HEK293 (cell line): ENCODE results near the gene XPOT.

Experiments used
- EGR2 ChIP-seq: fragments of 450-650 bp; formaldehyde crosslinking; IDR thresholded peaks from 2 replicates; pipeline ENCODE4 v1.5.1; 2016; ENCODE audit warnings: low read depth, missing biosample characterization, missing genetic modification characterization
- IKZF3 ChIP-seq: fragments of 450-650 bp; IDR thresholded peaks from 2 replicates; pipeline ENCODE4 v1.5.0; 2018; ENCODE audit warnings: missing biosample characterization, mild to moderate bottlenecking, missing genetic modification characterization, moderate library complexity
- KLF16 ChIP-seq: fragments of 450-650 bp; formaldehyde crosslinking; IDR thresholded peaks from 2 replicates; pipeline ENCODE4 v1.5.1; 2017; ENCODE audit warnings: missing biosample characterization, missing genetic modification characterization
- MEIS1 ChIP-seq: sonication (generic); formaldehyde crosslinking; IDR thresholded peaks from 2 replicates; pipeline ENCODE4 v1.8.1; 2022; ENCODE audit warnings: missing genetic modification reagents, mild to moderate bottlenecking, borderline replicate concordance
- SP2 ChIP-seq: fragments of 450-650 bp; formaldehyde crosslinking; IDR thresholded peaks from 2 replicates; pipeline ENCODE4 v1.5.1; 2016; ENCODE audit warnings: missing biosample characterization, missing genetic modification characterization
- ZBTB21 ChIP-seq: fragments of 450-650 bp; formaldehyde crosslinking; IDR thresholded peaks from 2 replicates; pipeline ENCODE4 v1.5.1; 2017; ENCODE audit warnings: missing biosample characterization, missing genetic modification characterization
- ZFHX2 ChIP-seq: fragments of 450-650 bp; formaldehyde crosslinking; conservative IDR thresholded peaks from 2 replicates; pipeline ENCODE4 v1.5.1; 2016; ENCODE audit warnings: missing biosample characterization, missing genetic modification characterization
- ZFP3 ChIP-seq: fragments of 450-650 bp; formaldehyde crosslinking; IDR thresholded peaks from 2 replicates; pipeline ENCODE4 v1.5.1; 2016; ENCODE audit warnings: low read depth, missing biosample characterization, missing genetic modification characterization
- ZNF175 ChIP-seq: fragments of 450-650 bp; formaldehyde crosslinking; IDR thresholded peaks from 2 replicates; pipeline ENCODE4 v1.5.1; 2016; ENCODE audit warnings: missing biosample characterization, missing genetic modification characterization
- ZNF221 ChIP-seq: fragments of 450-650 bp; formaldehyde crosslinking; IDR thresholded peaks from 2 replicates; pipeline ENCODE4 v1.5.1; 2017; ENCODE audit warnings: missing biosample characterization, missing genetic modification characterization, borderline replicate concordance
- ZNF239 ChIP-seq: fragments of 450-650 bp; formaldehyde crosslinking; IDR thresholded peaks from 2 replicates; pipeline ENCODE4 v1.5.1; 2016; ENCODE audit warnings: missing biosample characterization, missing genetic modification characterization
- ZNF274 ChIP-seq, 2 experiments: fragments of 200-500 bp in 1 of 2; fragments of 450-650 bp in 1 of 2; sonication (Bioruptor generic) in 1 of 2; formaldehyde crosslinking in 1 of 2; IDR thresholded peaks; 2 replicates each; pipeline versions ENCODE4 v1.5.1 to v1.6.1; 2014 to 2016; ENCODE audit warnings: borderline replicate concordance in 1 of 2, inconsistent platforms in 1 of 2, low read length in 1 of 2, missing biosample characterization in 1 of 2, missing genetic modification characterization in 1 of 2
- ZNF302 ChIP-seq: fragments of 450-650 bp; formaldehyde crosslinking; IDR thresholded peaks from 2 replicates; pipeline ENCODE4 v1.5.1; 2016; ENCODE audit warnings: missing biosample characterization, missing genetic modification characterization, low read depth
- ZNF341 ChIP-seq: fragments of 450-650 bp; formaldehyde crosslinking; IDR thresholded peaks from 2 replicates; pipeline ENCODE4; 2016; ENCODE audit warnings: low read depth, missing biosample characterization, missing genetic modification characterization
- ZNF394 ChIP-seq: fragments of 450-650 bp; formaldehyde crosslinking; IDR thresholded peaks from 2 replicates; pipeline ENCODE4 v1.5.1; 2016; ENCODE audit warnings: missing biosample characterization, missing genetic modification characterization, mild to moderate bottlenecking, moderate library complexity, borderline replicate concordance
- ZNF521 ChIP-seq: fragments of 450-650 bp; formaldehyde crosslinking; IDR thresholded peaks from 2 replicates; pipeline ENCODE4 v1.5.1; 2017; ENCODE audit warnings: missing biosample characterization, mild to moderate bottlenecking, missing genetic modification characterization
- ZNF558 ChIP-seq: fragments of 450-650 bp; formaldehyde crosslinking; IDR thresholded peaks from 2 replicates; pipeline ENCODE4 v1.5.1; 2016; ENCODE audit warnings: missing biosample characterization, missing genetic modification characterization
- ZNF670 ChIP-seq: fragments of 450-650 bp; formaldehyde crosslinking; IDR thresholded peaks from 2 replicates; pipeline ENCODE4 v1.5.1; 2016; ENCODE audit warnings: missing biosample characterization, missing genetic modification characterization, low read depth
- ZNF707 ChIP-seq: fragments of 450-650 bp; formaldehyde crosslinking; IDR thresholded peaks from 2 replicates; pipeline ENCODE4 v1.5.1; 2016; ENCODE audit warnings: missing biosample characterization, missing genetic modification characterization
- ZNF792 ChIP-seq: fragments of 450-650 bp; formaldehyde crosslinking; IDR thresholded peaks from 2 replicates; pipeline ENCODE4 v1.5.1; 2016; ENCODE audit warnings: missing biosample characterization, missing genetic modification characterization
- ZNF830 ChIP-seq: fragments of 450-650 bp; IDR thresholded peaks from 2 replicates; pipeline ENCODE4 v1.5.0; 2018; ENCODE audit warnings: missing biosample characterization, missing genetic modification characterization, low read depth, mild to moderate bottlenecking, moderate library complexity
- TF ChIP-seq, protein P1 (sequence below): fragments of 450-650 bp; formaldehyde crosslinking; IDR thresholded peaks from 2 replicates; pipeline ENCODE4; 2016; ENCODE audit warnings: missing biosample characterization, missing genetic modification characterization
- TF ChIP-seq, protein P2 (sequence below): sonication (generic); formaldehyde crosslinking; IDR thresholded peaks from 2 replicates; pipeline ENCODE4 v1.8.1; 2022; ENCODE audit warnings: mild to moderate bottlenecking, moderate library complexity, missing genetic modification reagents
- TF ChIP-seq, protein P3 (sequence below): fragments of 450-650 bp; formaldehyde crosslinking; IDR thresholded peaks from 2 replicates; pipeline ENCODE4 v1.5.1; 2016; ENCODE audit warnings: missing biosample characterization, missing genetic modification characterization
- TF ChIP-seq, protein P4 (sequence below): fragments of 450-650 bp; formaldehyde crosslinking; IDR thresholded peaks from 2 replicates; pipeline ENCODE4 v1.5.1; 2016; ENCODE audit warnings: missing biosample characterization, missing genetic modification characterization
- TF ChIP-seq, protein P5 (sequence below): fragments of 450-650 bp; formaldehyde crosslinking; IDR thresholded peaks from 2 replicates; pipeline ENCODE4 v1.5.1; 2016; ENCODE audit warnings: missing biosample characterization, missing genetic modification characterization
- TF ChIP-seq, protein P6 (sequence below): fragments of 450-650 bp; formaldehyde crosslinking; IDR thresholded peaks from 2 replicates; pipeline ENCODE4 v1.5.1; 2016; ENCODE audit warnings: missing biosample characterization, missing genetic modification characterization
- TF ChIP-seq, protein P7 (sequence below): fragments of 450-650 bp; formaldehyde crosslinking; IDR thresholded peaks from 2 replicates; pipeline ENCODE4 v1.5.1; 2016; ENCODE audit warnings: missing biosample characterization, missing genetic modification characterization
- TF ChIP-seq, protein P8 (sequence below): fragments of 450-650 bp; IDR thresholded peaks from 2 replicates; pipeline ENCODE4 v1.5.1; 2018; ENCODE audit warnings: missing biosample characterization, mild to moderate bottlenecking, missing genetic modification characterization

The XPOT gene

DNA sequence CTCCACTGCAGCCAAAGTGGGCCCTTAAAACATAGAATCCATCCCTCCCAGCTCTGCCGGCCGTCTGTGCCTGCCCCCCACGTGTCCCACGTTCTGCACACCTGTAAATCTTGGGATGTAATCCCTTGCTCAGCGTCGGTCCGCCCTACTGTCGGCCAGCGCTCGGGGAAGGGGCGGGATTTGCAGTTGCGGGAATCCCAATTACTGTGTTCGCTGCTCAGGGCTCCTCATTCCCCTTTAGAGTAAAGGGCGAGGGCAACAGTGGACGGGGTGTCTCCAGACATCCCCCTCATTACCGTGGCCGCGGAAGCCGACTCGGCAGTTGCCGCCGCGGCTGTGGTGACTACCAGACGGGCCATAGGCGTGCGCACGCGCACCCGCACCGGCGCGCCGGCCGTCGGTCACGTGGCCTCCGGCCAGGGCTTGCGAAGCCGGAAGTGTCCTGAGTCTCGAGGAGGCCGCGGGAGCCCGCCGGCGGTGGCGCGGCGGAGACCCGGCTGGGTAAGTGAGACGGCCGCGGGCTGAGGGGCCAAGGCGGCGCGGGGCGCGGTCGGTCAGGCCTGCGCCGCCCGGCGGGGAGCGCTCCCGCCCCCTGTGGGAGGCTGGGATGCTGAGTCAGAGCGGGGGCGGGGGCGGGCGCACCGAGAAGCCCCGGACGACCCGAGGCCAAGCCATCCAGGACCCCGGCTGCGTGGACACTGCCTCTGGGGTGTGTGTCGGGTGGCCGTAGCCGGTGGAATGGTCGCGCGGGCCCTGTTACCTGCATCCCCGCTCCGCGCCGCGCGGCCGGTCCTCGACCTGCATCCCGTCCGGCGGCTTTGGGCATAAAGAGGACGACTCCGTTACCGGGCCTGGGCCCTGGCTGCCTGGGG lies 47.7 kb downstream of the XPOT start, which contains the start of gene TBK1 (continued):
- TF ChIP-seq ZNF792 (tag by site-specific recombination) (no peak), ZNF521 (tag by site-specific recombination) (no peak), ZNF558 (no peak), IKZF3 (tag by site-specific recombination) (peak; percentile 50; the same call in 1 of the 2 replicates), ZNF341 (tag by site-specific recombination) (peak; percentile 51; the same call in 1 of the 2 replicates), ZFHX2 (tag by site-specific recombination) (peak; percentile 83), ZNF670 (tag by site-specific recombination) (no peak), ZNF707 (no peak), EGR2 (tag by site-specific recombination) (0 out of 2 replicates have a peak, but pooled peaks have one; percentile 6), ZNF274 (IDR thresholded peaks at IDR 0.05; ENCODE audit: low read length) (no peak), ZNF274 (tag by site-specific recombination; IDR thresholded peaks at IDR 0.05; ENCODE audit: borderline replicate concordance) (no peak), ZNF239 (tag by site-specific recombination) (no peak), ZNF175 (no peak), MEIS1 (CRISPR knock-in tag) (no peak), ZNF221 (tag by site-specific recombination) (no peak), ZNF830 (tag by site-specific recombination) (no peak), ZBTB21 (no peak), ZNF394 (tag by site-specific recombination) (no peak), SP2 (tag by site-specific recombination) (peak; percentile 69), ZFP3 (no peak), KLF16 (tag by site-specific recombination) (peak; percentile 51), ZNF302 (tag by site-specific recombination) (no peak)
- TF ChIP-seq, protein P1, sequence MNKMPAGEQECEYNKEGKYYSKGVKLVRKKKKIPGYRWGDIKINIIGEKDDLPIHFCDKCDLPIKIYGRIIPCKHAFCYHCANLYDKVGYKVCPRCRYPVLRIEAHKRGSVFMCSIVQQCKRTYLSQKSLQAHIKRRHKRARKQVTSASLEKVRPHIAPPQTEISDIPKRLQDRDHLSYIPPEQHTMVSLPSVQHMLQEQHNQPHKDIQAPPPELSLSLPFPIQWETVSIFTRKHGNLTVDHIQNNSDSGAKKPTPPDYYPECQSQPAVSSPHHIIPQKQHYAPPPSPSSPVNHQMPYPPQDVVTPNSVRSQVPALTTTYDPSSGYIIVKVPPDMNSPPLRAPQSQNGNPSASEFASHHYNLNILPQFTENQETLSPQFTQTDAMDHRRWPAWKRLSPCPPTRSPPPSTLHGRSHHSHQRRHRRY (tag by site-specific recombination), result no peak
- TF ChIP-seq, protein P2, sequence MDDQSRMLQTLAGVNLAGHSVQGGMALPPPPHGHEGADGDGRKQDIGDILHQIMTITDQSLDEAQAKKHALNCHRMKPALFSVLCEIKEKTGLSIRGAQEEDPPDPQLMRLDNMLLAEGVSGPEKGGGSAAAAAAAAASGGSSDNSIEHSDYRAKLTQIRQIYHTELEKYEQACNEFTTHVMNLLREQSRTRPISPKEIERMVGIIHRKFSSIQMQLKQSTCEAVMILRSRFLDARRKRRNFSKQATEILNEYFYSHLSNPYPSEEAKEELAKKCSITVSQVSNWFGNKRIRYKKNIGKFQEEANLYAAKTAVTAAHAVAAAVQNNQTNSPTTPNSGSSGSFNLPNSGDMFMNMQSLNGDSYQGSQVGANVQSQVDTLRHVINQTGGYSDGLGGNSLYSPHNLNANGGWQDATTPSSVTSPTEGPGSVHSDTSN (CRISPR knock-in tag), result peak; percentile 29; the same call in 1 of the 2 replicates
- TF ChIP-seq, protein P3, sequence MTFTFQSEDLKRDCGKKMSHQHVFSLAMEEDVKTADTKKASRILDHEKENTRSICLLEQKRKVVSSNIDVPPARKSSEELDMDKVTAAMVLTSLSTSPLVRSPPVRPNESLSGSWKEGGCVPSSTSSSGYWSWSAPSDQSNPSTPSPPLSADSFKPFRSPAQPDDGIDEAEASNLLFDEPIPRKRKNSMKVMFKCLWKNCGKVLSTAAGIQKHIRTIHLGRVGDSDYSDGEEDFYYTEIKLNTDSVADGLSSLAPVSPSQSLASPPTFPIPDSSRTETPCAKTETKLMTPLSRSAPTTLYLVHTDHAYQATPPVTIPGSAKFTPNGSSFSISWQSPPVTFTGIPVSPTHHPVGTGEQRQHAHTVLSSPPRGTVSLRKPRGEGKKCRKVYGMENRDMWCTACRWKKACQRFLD (tag by site-specific recombination), result no peak
- TF ChIP-seq, protein P4, sequence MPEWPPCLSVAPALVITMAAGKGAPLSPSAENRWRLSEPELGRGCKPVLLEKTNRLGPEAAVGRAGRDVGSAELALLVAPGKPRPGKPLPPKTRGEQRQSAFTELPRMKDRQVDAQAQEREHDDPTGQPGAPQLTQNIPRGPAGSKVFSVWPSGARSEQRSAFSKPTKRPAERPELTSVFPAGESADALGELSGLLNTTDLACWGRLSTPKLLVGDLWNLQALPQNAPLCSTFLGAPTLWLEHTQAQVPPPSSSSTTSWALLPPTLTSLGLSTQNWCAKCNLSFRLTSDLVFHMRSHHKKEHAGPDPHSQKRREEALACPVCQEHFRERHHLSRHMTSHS, result no peak
- TF ChIP-seq, protein P5, sequence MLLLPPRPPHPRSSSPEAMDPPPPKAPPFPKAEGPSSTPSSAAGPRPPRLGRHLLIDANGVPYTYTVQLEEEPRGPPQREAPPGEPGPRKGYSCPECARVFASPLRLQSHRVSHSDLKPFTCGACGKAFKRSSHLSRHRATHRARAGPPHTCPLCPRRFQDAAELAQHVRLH (tag by site-specific recombination), result no peak
- TF ChIP-seq, protein P6, sequence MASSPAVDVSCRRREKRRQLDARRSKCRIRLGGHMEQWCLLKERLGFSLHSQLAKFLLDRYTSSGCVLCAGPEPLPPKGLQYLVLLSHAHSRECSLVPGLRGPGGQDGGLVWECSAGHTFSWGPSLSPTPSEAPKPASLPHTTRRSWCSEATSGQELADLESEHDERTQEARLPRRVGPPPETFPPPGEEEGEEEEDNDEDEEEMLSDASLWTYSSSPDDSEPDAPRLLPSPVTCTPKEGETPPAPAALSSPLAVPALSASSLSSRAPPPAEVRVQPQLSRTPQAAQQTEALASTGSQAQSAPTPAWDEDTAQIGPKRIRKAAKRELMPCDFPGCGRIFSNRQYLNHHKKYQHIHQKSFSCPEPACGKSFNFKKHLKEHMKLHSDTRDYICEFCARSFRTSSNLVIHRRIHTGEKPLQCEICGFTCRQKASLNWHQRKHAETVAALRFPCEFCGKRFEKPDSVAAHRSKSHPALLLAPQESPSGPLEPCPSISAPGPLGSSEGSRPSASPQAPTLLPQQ (tag by site-specific recombination), result no peak; the same call in 1 of the 2 replicates
- TF ChIP-seq, protein P7, sequence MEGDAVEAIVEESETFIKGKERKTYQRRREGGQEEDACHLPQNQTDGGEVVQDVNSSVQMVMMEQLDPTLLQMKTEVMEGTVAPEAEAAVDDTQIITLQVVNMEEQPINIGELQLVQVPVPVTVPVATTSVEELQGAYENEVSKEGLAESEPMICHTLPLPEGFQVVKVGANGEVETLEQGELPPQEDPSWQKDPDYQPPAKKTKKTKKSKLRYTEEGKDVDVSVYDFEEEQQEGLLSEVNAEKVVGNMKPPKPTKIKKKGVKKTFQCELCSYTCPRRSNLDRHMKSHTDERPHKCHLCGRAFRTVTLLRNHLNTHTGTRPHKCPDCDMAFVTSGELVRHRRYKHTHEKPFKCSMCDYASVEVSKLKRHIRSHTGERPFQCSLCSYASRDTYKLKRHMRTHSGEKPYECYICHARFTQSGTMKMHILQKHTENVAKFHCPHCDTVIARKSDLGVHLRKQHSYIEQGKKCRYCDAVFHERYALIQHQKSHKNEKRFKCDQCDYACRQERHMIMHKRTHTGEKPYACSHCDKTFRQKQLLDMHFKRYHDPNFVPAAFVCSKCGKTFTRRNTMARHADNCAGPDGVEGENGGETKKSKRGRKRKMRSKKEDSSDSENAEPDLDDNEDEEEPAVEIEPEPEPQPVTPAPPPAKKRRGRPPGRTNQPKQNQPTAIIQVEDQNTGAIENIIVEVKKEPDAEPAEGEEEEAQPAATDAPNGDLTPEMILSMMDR (tag by site-specific recombination), result peak; percentile 73
- TF ChIP-seq, protein P8, sequence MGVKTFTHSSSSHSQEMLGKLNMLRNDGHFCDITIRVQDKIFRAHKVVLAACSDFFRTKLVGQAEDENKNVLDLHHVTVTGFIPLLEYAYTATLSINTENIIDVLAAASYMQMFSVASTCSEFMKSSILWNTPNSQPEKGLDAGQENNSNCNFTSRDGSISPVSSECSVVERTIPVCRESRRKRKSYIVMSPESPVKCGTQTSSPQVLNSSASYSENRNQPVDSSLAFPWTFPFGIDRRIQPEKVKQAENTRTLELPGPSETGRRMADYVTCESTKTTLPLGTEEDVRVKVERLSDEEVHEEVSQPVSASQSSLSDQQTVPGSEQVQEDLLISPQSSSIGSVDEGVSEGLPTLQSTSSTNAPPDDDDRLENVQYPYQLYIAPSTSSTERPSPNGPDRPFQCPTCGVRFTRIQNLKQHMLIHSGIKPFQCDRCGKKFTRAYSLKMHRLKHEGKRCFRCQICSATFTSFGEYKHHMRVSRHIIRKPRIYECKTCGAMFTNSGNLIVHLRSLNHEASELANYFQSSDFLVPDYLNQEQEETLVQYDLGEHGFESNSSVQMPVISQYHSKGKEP (tag by site-specific recombination), result no peak
